B cell (primary cell): ENCODE measurements around the gene GRM2. TPM values are rescaled to one million over a fixed set of nuclear protein-coding genes. Genes with fewer than 3 reads are reported as not detected.

Experiments
- ATAC-seq: fragments of 200-7000 bp; cut with Tn5 transposase; one replicate; pipeline ENCODE4 v1.10.0; 2021; ENCODE audit warnings: low read depth, mild to moderate bottlenecking, moderate number of reproducible peaks, moderate library complexity
- CTCF ChIA-PET: fragments of 350-600 bp; sonication (Branson Sonifier 250); formaldehyde crosslinking; loops from one replicate; lab custom pipeline; 2021; ENCODE audit warnings: antibody characterized with exemption, inconsistent platforms; lab: Charles Lee
- POLR2A ChIA-PET: fragments of 350-600 bp; sonication (Branson Sonifier 250); formaldehyde crosslinking; loops from one replicate; lab custom pipeline; 2021; ENCODE audit warnings: antibody characterized with exemption; lab: Charles Lee
- DNase-seq: peaks from one replicate; pipeline ENCODE4 v3.0.0; 2013
- H2AFZ ChIP-seq: 2 replicates; pipeline ENCODE4 v1.6.1; 2012; ENCODE audit warnings: mild to moderate bottlenecking, low read depth, low read length; ENCODE audit not compliant: insufficient read depth, poor library complexity, severe bottlenecking
- H3K27ac ChIP-seq, 2 donors: 1 replicate in 1 of 2; 2 replicates in 1 of 2; pipeline ENCODE4 v1.5.1; 2012 to 2013; ENCODE audit warnings: low read length in 2 of 2, mild to moderate bottlenecking in 2 of 2, moderate library complexity in 1 of 2
- H3K27me3 ChIP-seq, 4 experiments: fragments of 200-600 bp in 1 of 4; sonication (generic) in 1 of 4; replicated peaks in 1 of 4; 1 replicate in 2 of 4; 2 replicates in 2 of 4; pipeline versions ENCODE4 v1.6.1 to v1.7.0; 2013 to 2016; ENCODE audit warnings: low read length in 3 of 4, mild to moderate bottlenecking in 2 of 4, mixed read lengths in 1 of 4, moderate library complexity in 1 of 4; ENCODE audit not compliant: insufficient read depth in 4 of 4, control insufficient read depth in 3 of 4; ENCODE audit errors: control extremely low read depth in 1 of 4
- H3K36me3 ChIP-seq, 2 experiments: replicated peaks in 1 of 2; 1 replicate in 1 of 2; 2 replicates in 1 of 2; pipeline versions ENCODE4 v1.6.1 to v1.7.1; 2013; ENCODE audit warnings: low read length in 1 of 2; ENCODE audit not compliant: insufficient read depth in 2 of 2, control insufficient read depth in 1 of 2; ENCODE audit errors: control extremely low read depth in 1 of 2, extremely low read depth in 1 of 2
- H3K4me1 ChIP-seq, 2 donors: fragments of 200-600 bp in 1 of 2; sonication (generic) in 1 of 2; 1 replicate in 1 of 2; 2 replicates in 1 of 2; pipeline versions ENCODE4 v1.5.1 to v1.6.1; 2013 to 2017; ENCODE audit warnings: low read length in 2 of 2; ENCODE audit not compliant: control insufficient read depth in 2 of 2, insufficient read depth in 2 of 2
- H3K4me2 ChIP-seq: replicated peaks from 2 replicates; pipeline ENCODE3; 2012; ENCODE audit warnings: mild to moderate bottlenecking, low read depth, low read length; ENCODE audit not compliant: poor library complexity, severe bottlenecking
- H3K4me3 ChIP-seq, 5 experiments: fragments of 200-600 bp in 1 of 5; sonication (generic) in 1 of 5; 1 replicate in 3 of 5; 2 replicates in 2 of 5; pipeline versions ENCODE4 v1.5.1 to v1.7.0; 2011 to 2016; ENCODE audit warnings: low read length in 4 of 5, mild to moderate bottlenecking in 4 of 5, low read depth in 2 of 5, control low read depth in 1 of 5, moderate library complexity in 1 of 5; ENCODE audit not compliant: insufficient read depth in 1 of 5; ENCODE audit errors: control extremely low read depth in 1 of 5, extremely low read depth in 1 of 5
- H3K79me2 ChIP-seq: fragments of 200-600 bp; sonication (generic); one replicate; pipeline ENCODE4 v1.6.0; 2016; ENCODE audit warnings: low read length; ENCODE audit not compliant: control insufficient read depth, insufficient read depth
- H3K9ac ChIP-seq: fragments of 200-600 bp; sonication (generic); 2 replicates; pipeline ENCODE4 v1.6.1; 2017; ENCODE audit warnings: mild to moderate bottlenecking, low read length, moderate library complexity
- H3K9me3 ChIP-seq, 3 donors: one replicate each; pipeline versions ENCODE4 v1.6.1 to v1.7.1; 2013; ENCODE audit warnings: low read length in 2 of 3; ENCODE audit not compliant: control insufficient read depth in 2 of 3, insufficient read depth in 1 of 3; ENCODE audit errors: control extremely low read depth in 1 of 3
- H4K20me1 ChIP-seq: 2 replicates; pipeline ENCODE4 v1.6.0; 2012; ENCODE audit warnings: mild to moderate bottlenecking, low read length; ENCODE audit not compliant: insufficient read depth, control insufficient read depth, poor library complexity, severe bottlenecking
- H3K27ac Mint-ChIP-seq: one replicate; pipeline ENCODE4 v1.8.0; 2021; ENCODE audit warnings: mixed read lengths
- H3K27me3 Mint-ChIP-seq: one replicate; pipeline ENCODE4 v1.8.0; 2021; ENCODE audit warnings: mixed read lengths
- H3K4me1 Mint-ChIP-seq: one replicate; pipeline ENCODE4 v1.8.0; 2021; ENCODE audit warnings: mixed read lengths
- H3K4me3 Mint-ChIP-seq: one replicate; pipeline ENCODE4 v1.8.0; 2021; ENCODE audit warnings: mixed read lengths
- H3K9me3 Mint-ChIP-seq: one replicate; pipeline ENCODE4 v1.8.0; 2022; ENCODE audit warnings: mixed read lengths; ENCODE audit not compliant: insufficient read depth
- EZH2 ChIP-seq: IDR thresholded peaks from 2 replicates; pipeline ENCODE4 v1.6.1; 2012; ENCODE audit warnings: borderline replicate concordance, low read depth, mild to moderate bottlenecking, moderate library complexity, low read length; ENCODE audit not compliant: insufficient read depth, poor library complexity, severe bottlenecking
- WGBS: methylation state at CpG from one replicate; pipeline ENCODE4 v1.1.5; 2013; ENCODE audit warnings: missing lambda C conversion rate; ENCODE audit not compliant: insufficient coverage; 5-methylcytosine and 5-hydroxymethylcytosine counted together
- intact Hi-C: fragments of 100-400 bp; cut with micrococcal nuclease; formaldehyde crosslinking; loops from one replicate; pipeline ENCODE4 v1.10.0; 2022
- polyA plus RNA-seq: library from polyadenylated mRNA; depleted of rRNA; stranded (reverse); fragments of >200 nt; gene quantifications from 2 replicates; pipeline ENCODE4 v1.2.3, GENCODE V29; 2012
- total RNA-seq, 2 donors: library from RNA; stranded (reverse); fragments of 120-200 nt in 1 of 2; gene quantifications; 1 replicate in 1 of 2; 2 replicates in 1 of 2; pipeline versions ENCODE4 v1.2.3 to v1.2.4, GENCODE V29; 2013 to 2022
- TF ChIP-seq, protein P1 (sequence below): fragments of 200-600 bp; IDR thresholded peaks from one replicate; pipeline ENCODE4 v1.8.0; 2022; ENCODE audit warnings: antibody characterized with exemption, mild to moderate bottlenecking

The GRM2 gene
- total and polyA plus RNA-seq, 2 donors (not counting 1 experiment from before 2014, with no cell fraction given): 0.86 to 2.8 TPM

DNA sequence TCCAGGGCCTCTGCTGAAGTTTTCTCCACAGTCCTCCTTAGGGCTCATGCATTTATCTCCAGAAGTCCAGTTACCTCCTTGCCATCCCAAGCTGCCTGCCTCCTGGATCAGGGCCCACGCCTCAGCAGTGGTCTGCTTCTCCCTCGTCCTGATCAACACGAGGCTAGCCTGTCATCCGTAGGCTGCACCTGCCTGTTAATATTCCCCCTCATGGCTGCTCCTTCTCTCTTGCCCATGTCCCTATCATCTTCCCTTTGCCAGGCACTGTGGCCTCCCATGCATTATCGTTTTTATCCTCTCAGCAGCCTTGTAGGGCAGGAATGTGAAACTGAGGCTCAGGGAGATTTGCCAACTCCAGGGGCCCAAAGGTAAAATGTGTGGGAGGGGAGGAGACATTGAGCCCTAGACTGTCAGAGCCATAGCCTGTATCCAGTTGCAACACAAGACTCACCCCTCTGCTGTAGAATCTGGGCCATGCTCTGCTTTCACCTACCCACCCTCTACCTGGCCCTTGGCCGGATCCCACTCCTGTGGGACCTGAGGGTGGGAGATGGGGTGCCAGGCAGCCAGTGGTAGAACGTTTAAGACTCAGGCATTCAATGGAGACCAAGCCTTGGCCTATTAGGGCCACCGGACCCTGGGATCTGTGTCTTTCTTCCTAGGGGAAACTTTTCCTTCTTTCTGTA lies 4.6 kb downstream of the GRM2 start:
- WGBS: 92% methylated on average over 5 of the region's 8 CpGs
- Histone ChIP-seq H3K4me1 (no peaks in the 10 kb centered on the region), H3K79me2 (no peaks in the 10 kb centered on the region), H3K27ac (no peak overlapping the region), H3K9me3 (no peaks in the 10 kb centered on the region), H4K20me1 (no peaks in the 10 kb centered on the region), H3K36me3 (no peaks in the 10 kb centered on the region), H3K4me2 (no peak overlapping the region), H3K27me3 (no peaks in the 10 kb centered on the region), H3K4me3 (no peak overlapping the region), H2AFZ (no peak overlapping the region), H3K9ac (no peak overlapping the region)
- Mint-ChIP-seq H3K27me3 (peaks cover 3% of the 10 kb centered on the region), H3K4me1 (peaks cover 4% of the 10 kb centered on the region), H3K4me3 (no peak overlapping the region), H3K27ac (no peak overlapping the region), H3K9me3 (no peaks in the 10 kb centered on the region)
- intact Hi-C loops: no loop called here
- no peak for ATAC-seq
- ChIA-PET POLR2A (no interaction called here), CTCF (no interaction called here)
- TF ChIP-seq, protein P1, sequence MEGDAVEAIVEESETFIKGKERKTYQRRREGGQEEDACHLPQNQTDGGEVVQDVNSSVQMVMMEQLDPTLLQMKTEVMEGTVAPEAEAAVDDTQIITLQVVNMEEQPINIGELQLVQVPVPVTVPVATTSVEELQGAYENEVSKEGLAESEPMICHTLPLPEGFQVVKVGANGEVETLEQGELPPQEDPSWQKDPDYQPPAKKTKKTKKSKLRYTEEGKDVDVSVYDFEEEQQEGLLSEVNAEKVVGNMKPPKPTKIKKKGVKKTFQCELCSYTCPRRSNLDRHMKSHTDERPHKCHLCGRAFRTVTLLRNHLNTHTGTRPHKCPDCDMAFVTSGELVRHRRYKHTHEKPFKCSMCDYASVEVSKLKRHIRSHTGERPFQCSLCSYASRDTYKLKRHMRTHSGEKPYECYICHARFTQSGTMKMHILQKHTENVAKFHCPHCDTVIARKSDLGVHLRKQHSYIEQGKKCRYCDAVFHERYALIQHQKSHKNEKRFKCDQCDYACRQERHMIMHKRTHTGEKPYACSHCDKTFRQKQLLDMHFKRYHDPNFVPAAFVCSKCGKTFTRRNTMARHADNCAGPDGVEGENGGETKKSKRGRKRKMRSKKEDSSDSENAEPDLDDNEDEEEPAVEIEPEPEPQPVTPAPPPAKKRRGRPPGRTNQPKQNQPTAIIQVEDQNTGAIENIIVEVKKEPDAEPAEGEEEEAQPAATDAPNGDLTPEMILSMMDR: no peak
- TF ChIP-seq EZH2: no peak
- no peak for DNase-seq

DNA sequence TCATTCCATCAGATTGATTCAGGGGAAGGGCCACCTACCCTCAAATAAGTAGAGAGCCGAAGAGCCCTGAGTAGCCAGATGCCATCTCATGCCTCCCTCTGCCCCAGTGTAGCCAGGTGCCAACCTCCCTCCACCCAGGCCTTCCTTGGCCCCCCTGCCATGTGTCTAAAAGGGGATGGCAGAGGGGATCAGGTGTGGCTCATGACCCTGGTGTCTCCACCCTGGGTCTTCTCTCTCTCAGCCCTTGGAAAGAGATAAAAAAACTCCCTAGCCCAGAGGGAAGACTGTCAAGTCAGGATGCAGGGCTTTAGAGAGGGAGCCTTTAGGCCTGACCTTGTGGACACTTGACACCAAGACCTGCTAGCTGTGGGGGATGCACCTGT lies 5.2 kb downstream of the GRM2 start:
- Mint-ChIP-seq H3K4me1 (peaks cover 4% of the 10 kb centered on the region), H3K27me3 (peaks cover 3% of the 10 kb centered on the region), H3K9me3 (no peaks in the 10 kb centered on the region), H3K27ac (no peak overlapping the region), H3K4me3 (no peak overlapping the region)
- no peak overlapping the region for H3K9ac ChIP-seq
- H3K4me2 ChIP-seq: no peak overlapping the region
- ATAC-seq (no peak), DNase-seq (no peak)
- no peaks in the 10 kb centered on the region for H4K20me1 ChIP-seq
- no peak overlapping the region for H3K27ac ChIP-seq
- 100% methylated on average over 1 of the region's 1 CpG for WGBS
- no peaks in the 10 kb centered on the region for H3K4me1 ChIP-seq
- ChIA-PET CTCF (no interaction called here), POLR2A (no interaction called here)
- no peak overlapping the region for H3K4me3 ChIP-seq
- H3K9me3 ChIP-seq: no peaks in the 10 kb centered on the region
- intact Hi-C loops: no loop called here
- H3K27me3 ChIP-seq: no peaks in the 10 kb centered on the region
- no peaks in the 10 kb centered on the region for H3K36me3 ChIP-seq
- no peaks in the 10 kb centered on the region for H3K79me2 ChIP-seq
- TF ChIP-seq, protein P1: no peak
- TF ChIP-seq EZH2: no peak
- H2AFZ ChIP-seq: no peak overlapping the region
